Right lobe of liver (tissue), 6 donors: ENCODE data around the gene MBTPS2. TPM values are rescaled to one million over a fixed set of nuclear protein-coding genes. Genes with fewer than 3 reads are reported as not detected.

Source experiments
- ATAC-seq, 4 donors: fragments of 200-7000 bp; cut with Tn5 transposase; one replicate each; pipeline ENCODE4 v1.9.1; 2020; ENCODE audit warnings: mild to moderate bottlenecking in 4 of 4, moderate library complexity in 4 of 4
- DNase-seq, 3 donors: peaks; one replicate each; pipeline ENCODE4 v3.0.0-alpha.2; 2020
- H3K27ac ChIP-seq, 3 donors: fragments of 200-600 bp; one replicate each; pipeline ENCODE4 v1.8.0; 2022
- H3K27me3 ChIP-seq, 2 donors: fragments of 200-600 bp; one replicate each; pipeline ENCODE4 v1.8.0; 2022
- H3K36me3 ChIP-seq, 4 donors: fragments of 200-600 bp; sonication (generic) in 1 of 4; one replicate each; pipeline versions ENCODE4 v1.5.1 to v1.8.0; 2017 to 2022; ENCODE audit warnings: control low read depth in 1 of 4
- H3K4me1 ChIP-seq, 4 donors: fragments of 200-600 bp; sonication (generic) in 1 of 4; one replicate each; pipeline versions ENCODE4 v1.5.1 to v1.8.0; 2017 to 2022; ENCODE audit warnings: control low read depth in 1 of 4
- H3K4me3 ChIP-seq, 3 donors: fragments of 200-600 bp; one replicate each; pipeline ENCODE4 v1.8.0; 2022
- H3K9me3 ChIP-seq, 4 donors: fragments of 200-600 bp; sonication (generic) in 1 of 4; one replicate each; pipeline versions ENCODE4 v1.5.1 to v1.8.0; 2017 to 2022; ENCODE audit warnings: control low read depth in 1 of 4
- CTCF ChIP-seq, 4 donors: fragments of 200-600 bp in 3 of 4; fragments of 450-650 bp in 1 of 4; IDR thresholded peaks; one replicate each; pipeline versions ENCODE4 v1.5.1 to v1.8.0; 2016 to 2022; ENCODE audit warnings: antibody characterized with exemption in 4 of 4, mild to moderate bottlenecking in 2 of 4
- POLR2A ChIP-seq: fragments of 450-650 bp; IDR thresholded peaks from one replicate; pipeline ENCODE4 v1.6.1; 2017; ENCODE audit warnings: antibody characterized with exemption, mild to moderate bottlenecking
- WGBS: methylation state at CpG from one replicate; pipeline ENCODE4 v1.1.6; 2018; ENCODE audit warnings: low coverage, low lambda C conversion rate; ENCODE audit not compliant: insufficient coverage; ENCODE audit errors: missing lambda C conversion rate; 5-methylcytosine and 5-hydroxymethylcytosine counted together
- intact Hi-C, 2 donors: fragments of 100-400 bp; cut with DNase I; formaldehyde crosslinking; loops; one replicate each; pipeline versions ENCODE4 v1.11.2 to v1.14.1; 2022
- total RNA-seq, 6 experiments: library from RNA; depleted of rRNA in 2 of 6; stranded (reverse); fragments of >200 nt in 2 of 6; fragmentation: NEBNext Ultra II Directional in 3 of 6; extraction: Animal tissue kit (Norgen Biotek cat#: 25700) in 3 of 6; gene quantifications; one replicate each; pipeline versions ENCODE4 v1.1.0 to v1.2.4, GENCODE V29; 2016 to 2023
- donor health status: DM: no; HTN: yes; CAD: no.
- donor health status: DM: no; HTN: no; CAD: no.
- donor health status: DM: no; HTN: no; CAD: no.
- donor health status: DM: no; HTN: yes; CAD: no.
- donor health status: DM: no; HTN: yes; CAD: no.

The MBTPS2 gene
- total RNA-seq, 6 experiments from 2014 or later = 10.0 to 13.6 (median 11.0) TPM

- H3K27me3 ChIP-seq = no peaks in the 10 kb centered on the region
- intact Hi-C loops = no loop called here
- DNase-seq = no peak
- peaks cover 0 to 24% (median 0%) of the 10 kb centered on the region in 4 donors for H3K4me1 ChIP-seq
- no peaks in the 10 kb centered on the region for H3K36me3 ChIP-seq
- H3K27ac ChIP-seq = no peak overlapping the region
- ATAC-seq = no peak
- 44% methylated on average over 6 of the region's 7 CpGs for WGBS
- H3K4me3 ChIP-seq = no peak overlapping the region
- H3K9me3 ChIP-seq = no peaks in the 10 kb centered on the region
- TF ChIP-seq CTCF (IDR thresholded peaks at IDR 0.05) = no peak
- no peak for TF ChIP-seq POLR2A
These were observed 37.3 kb upstream of the MBTPS2 start for GRCh38 chrX:21802054-21802670.

- H3K27me3 ChIP-seq = no peaks in the 10 kb centered on the region
- no peaks in the 10 kb centered on the region for H3K36me3 ChIP-seq
- no peak overlapping the region for H3K27ac ChIP-seq
- no peak overlapping the region for H3K4me3 ChIP-seq
- intact Hi-C loops = no loop called here
- no peaks in the 10 kb centered on the region for H3K9me3 ChIP-seq
- DNase-seq = no peak
- no peak for ATAC-seq
- peaks cover 0 to 24% (median 0%) of the 10 kb centered on the region in 4 donors for H3K4me1 ChIP-seq
- TF ChIP-seq POLR2A (no peak), CTCF (IDR thresholded peaks at IDR 0.05) (no peak)
These were observed 36.6 kb upstream of the MBTPS2 start for GRCh38 chrX:21802839-21803238.

- DNase-seq (no peak), ATAC-seq (no peak)
- H3K27ac ChIP-seq = no peak overlapping the region
- H3K4me3 ChIP-seq = no peak overlapping the region
- no peaks in the 10 kb centered on the region for H3K36me3 ChIP-seq
- H3K27me3 ChIP-seq = no peaks in the 10 kb centered on the region
- intact Hi-C loops = no loop called here
- TF ChIP-seq POLR2A (no peak), CTCF (IDR thresholded peaks at IDR 0.05) (no peak)
- no peaks in the 10 kb centered on the region for H3K9me3 ChIP-seq
- H3K4me1 ChIP-seq = peaks cover 0 to 5% (median 0%) of the 10 kb centered on the region in 4 donors
These were observed 32.7 kb upstream of the MBTPS2 start for GRCh38 chrX:21806691-21807090.

- WGBS = 63% methylated on average over 1 of the region's 1 CpG
- Histone ChIP-seq H3K4me1 (no peaks in the 10 kb centered on the region), H3K4me3 (no peak overlapping the region), H3K9me3 (no peaks in the 10 kb centered on the region), H3K27ac (no peak overlapping the region), H3K27me3 (no peaks in the 10 kb centered on the region), H3K36me3 (no peaks in the 10 kb centered on the region)
- intact Hi-C loops = no loop called here
- ATAC-seq (no peak), DNase-seq (no peak)
- no peak for TF ChIP-seq CTCF (IDR thresholded peaks at IDR 0.05)
- no peak for TF ChIP-seq POLR2A
These were observed 27.6 kb upstream of the MBTPS2 start for GRCh38 chrX:21811832-21812231.

GRCh38 chrX:21812628-21813027 is 26.8 kb upstream of the MBTPS2 start:
- H3K27ac ChIP-seq = no peak overlapping the region
- 55% methylated on average over 2 of the region's 2 CpGs for WGBS
- no peak overlapping the region for H3K4me3 ChIP-seq
- ATAC-seq (no peak), DNase-seq (no peak)
- TF ChIP-seq CTCF (IDR thresholded peaks at IDR 0.05) = no peak
- no peak for TF ChIP-seq POLR2A
- H3K36me3 ChIP-seq = no peaks in the 10 kb centered on the region
- H3K9me3 ChIP-seq = no peaks in the 10 kb centered on the region
- H3K4me1 ChIP-seq = no peaks in the 10 kb centered on the region
- intact Hi-C loops = no loop called here
- H3K27me3 ChIP-seq = no peaks in the 10 kb centered on the region
